ENCODE data around the gene FOXP3.

The FOXP3 gene

GRCh38 chrX:49273181-49273727 is 8.7 kb upstream of the FOXP3 start:
- DNase-seq (ENCODE audit: low read depth) = no peak

GRCh38 chrX:49272421-49272820 is 7.9 kb upstream of the FOXP3 start:
- no peak for TF ChIP-seq CTCF (IDR thresholded peaks at IDR 0.05; ENCODE audit: control insufficient read depth, extremely low read depth, insufficient read depth)
- DNase-seq (ENCODE audit: low read depth) = no peak
- no peak overlapping the region for H3K4me3 ChIP-seq (ENCODE audit: low read depth, low read length)

More at GRCh38 chrX:49273181-49273727, 8.7 kb upstream of the FOXP3 start:
- H3K4me3 ChIP-seq (ENCODE audit: low read depth, low read length) = no peak overlapping the region
- no peak for TF ChIP-seq CTCF (IDR thresholded peaks at IDR 0.05; ENCODE audit: control insufficient read depth, extremely low read depth, insufficient read depth)

GRCh38 chrX:49271341-49271740 is 6.8 kb upstream of the FOXP3 start:
- TF ChIP-seq CTCF (IDR thresholded peaks at IDR 0.05; ENCODE audit: control insufficient read depth, extremely low read depth, insufficient read depth) = no peak
- no peak for DNase-seq (ENCODE audit: low read depth)
- peak overlapping the region; percentile 65; the same call in 1 of the 2 replicates for H3K4me3 ChIP-seq (ENCODE audit: low read depth, low read length)

- DNase-seq (ENCODE audit: low read depth) = no peak
- H3K4me3 ChIP-seq (ENCODE audit: low read depth, low read length) = peak overlapping the region; percentile 65
- TF ChIP-seq CTCF (IDR thresholded peaks at IDR 0.05; ENCODE audit: control insufficient read depth, extremely low read depth, insufficient read depth) = no peak
These were observed 5.9 kb upstream of the FOXP3 start for GRCh38 chrX:49270249-49270921.

GRCh38 chrX:49269767-49270248 is 5.3 kb upstream of the FOXP3 start, which contains the start of gene PPP1R3F:
TSS of gene PPP1R3F (plus strand) at chrX:49269793. CDS start at chrX:49269870, 77 bp downstream.
- TF ChIP-seq CTCF (IDR thresholded peaks at IDR 0.05; ENCODE audit: control insufficient read depth, extremely low read depth, insufficient read depth) = no peak
- peak within 1 kb of the TSS; percentile 65 for H3K4me3 ChIP-seq (ENCODE audit: low read depth, low read length)
- no peak for DNase-seq (ENCODE audit: low read depth)

- peak; percentile 96 for DNase-seq (ENCODE audit: low read depth)
- peak overlapping the region; percentile 65 for H3K4me3 ChIP-seq (ENCODE audit: low read depth, low read length)
- no peak for TF ChIP-seq CTCF (IDR thresholded peaks at IDR 0.05; ENCODE audit: control insufficient read depth, extremely low read depth, insufficient read depth)
These were observed 4.7 kb upstream of the FOXP3 start for GRCh38 chrX:49269010-49269766.
